Endothelial cell of umbilical vein (primary cell): Measurements from ENCODE around the gene KMT2C. TPM values are rescaled to one million over a fixed set of nuclear protein-coding genes. Genes with fewer than 3 reads are reported as not detected.

Experiments used
- BruUV-seq: library from RNA; stranded (reverse); fragments of 400-500 nt; replicated peaks from 2 replicates; lab custom pipeline; 2021; lab: Mats Ljungman, UMichigan
- CTCF ChIA-PET: fragments of 300-600, 350-600 bp; sonication (Branson Sonifier 250); formaldehyde crosslinking; loops from one replicate; lab custom pipeline; 2021; ENCODE audit warnings: antibody characterized with exemption, inconsistent platforms; lab: Charles Lee
- POLR2A ChIA-PET: fragments of 300-600, 350-600 bp; sonication (Branson Sonifier 250); formaldehyde crosslinking; loops from one replicate; lab custom pipeline; 2021; ENCODE audit warnings: antibody characterized with exemption, inconsistent platforms; lab: Charles Lee
- DNase-seq: peaks from one replicate; pipeline ENCODE4 v3.0.0-alpha.2; 2011; ENCODE audit warnings: low read depth, low spot score
- FAIRE-seq: peaks from 2 replicates; lab custom pipeline; 2011; peaks lifted over from hg19 to GRCh38; lab: Jason Lieb, UNC
- H2AFZ ChIP-seq: 2 replicates; pipeline ENCODE4 v1.6.0; 2012; ENCODE audit warnings: low read depth, low read length, control low read depth, inconsistent platforms
- H3K27ac ChIP-seq: 2 replicates; pipeline ENCODE4 v1.5.1; 2011; ENCODE audit warnings: low read depth, mild to moderate bottlenecking, control low read depth, low read length, moderate library complexity; ENCODE audit not compliant: insufficient read depth
- H3K27me3 ChIP-seq, 2 experiments: 2 replicates each; pipeline versions ENCODE4 v1.6.0 to v1.6.1; 2011; ENCODE audit warnings: low read length in 2 of 2, mixed read lengths in 1 of 2; ENCODE audit not compliant: control insufficient read depth in 2 of 2, insufficient read depth in 2 of 2
- H3K36me3 ChIP-seq, 2 experiments: 2 replicates in 1 of 2; 3 replicates in 1 of 2; pipeline ENCODE4 v1.5.1; 2011; ENCODE audit warnings: low read length in 2 of 2, mild to moderate bottlenecking in 1 of 2, moderate library complexity in 1 of 2; ENCODE audit not compliant: control insufficient read depth in 2 of 2, insufficient read depth in 2 of 2; ENCODE audit errors: extremely low read depth in 1 of 2
- H3K4me1 ChIP-seq: 3 replicates; pipeline ENCODE4 v1.5.1; 2011; ENCODE audit warnings: mild to moderate bottlenecking, low read length; ENCODE audit not compliant: control insufficient read depth, insufficient read depth; ENCODE audit errors: extremely low read depth
- H3K4me2 ChIP-seq: 2 replicates; pipeline ENCODE4 v1.6.1; 2011; ENCODE audit warnings: low read length, control low read depth, mixed read lengths; ENCODE audit not compliant: insufficient read depth
- H3K4me3 ChIP-seq, 3 experiments: fragments of 200-600 bp in 1 of 3; sonication (generic), shearing (Covaris generic) in 1 of 3; replicated peaks in 1 of 3; 2 replicates each; pipeline ENCODE4 v1.5.1; 2011 to 2016; ENCODE audit warnings: control low read depth in 3 of 3, low read length in 3 of 3, mild to moderate bottlenecking in 2 of 3, inconsistent platforms in 1 of 3, low read depth in 1 of 3, moderate library complexity in 1 of 3; ENCODE audit not compliant: insufficient read depth in 1 of 3
- H3K79me2 ChIP-seq: 2 replicates; pipeline ENCODE4 v1.6.0; 2012; ENCODE audit warnings: low read length, inconsistent platforms; ENCODE audit not compliant: control insufficient read depth, insufficient read depth
- H3K9ac ChIP-seq: replicated peaks from 2 replicates; pipeline ENCODE3; 2011; ENCODE audit warnings: low read length, control low read depth; ENCODE audit not compliant: insufficient read depth; ENCODE audit errors: extremely low read depth
- H3K9me1 ChIP-seq: replicated peaks from 3 replicates; pipeline ENCODE4 v1.6.0; 2011; ENCODE audit warnings: mild to moderate bottlenecking, low read length; ENCODE audit not compliant: control insufficient read depth, insufficient read depth; ENCODE audit errors: extremely low read depth
- H3K9me3 ChIP-seq: replicated peaks from 2 replicates; pipeline ENCODE4 v1.5.1; 2012; ENCODE audit warnings: low read length, inconsistent platforms; ENCODE audit not compliant: control insufficient read depth, insufficient read depth
- H4K20me1 ChIP-seq: replicated peaks from 2 replicates; pipeline ENCODE3; 2011; ENCODE audit warnings: mild to moderate bottlenecking, low read length; ENCODE audit not compliant: control insufficient read depth, insufficient read depth; ENCODE audit errors: extremely low read depth
- EZH2 ChIP-seq: IDR thresholded peaks from 2 replicates; pipeline ENCODE4 v1.6.1; 2012; ENCODE audit warnings: borderline replicate concordance, low read depth, mild to moderate bottlenecking, moderate library complexity, low read length, inconsistent platforms; ENCODE audit not compliant: severe bottlenecking
- FOS ChIP-seq: IDR thresholded peaks from 2 replicates; pipeline ENCODE4 v1.6.1; 2011; ENCODE audit warnings: mild to moderate bottlenecking, low read length, moderate library complexity, borderline replicate concordance; ENCODE audit not compliant: insufficient read depth
- GATA2 ChIP-seq: IDR thresholded peaks from 2 replicates; pipeline ENCODE4 v1.7.0; 2011; ENCODE audit warnings: low read depth, mild to moderate bottlenecking, moderate library complexity, mixed read lengths, low read length; ENCODE audit not compliant: insufficient read length, insufficient read depth
- MYC ChIP-seq: IDR thresholded peaks from one replicate; pipeline ENCODE4 v1.6.1; 2011; ENCODE audit warnings: mild to moderate bottlenecking, low read depth, low read length
- POLR2AphosphoS5 ChIP-seq: IDR thresholded peaks from 2 replicates; pipeline ENCODE4 v1.6.1; 2012; ENCODE audit warnings: low read depth, mild to moderate bottlenecking, control low read depth, low read length, moderate library complexity; ENCODE audit not compliant: insufficient read depth
- dilution Hi-C: fragments of 300-500 bp; cut with MboI; formaldehyde crosslinking; loops from one replicate; pipeline ENCODE4 v1.15.0; 2019; ENCODE audit warnings: low sequenced_read_pairs; ENCODE audit not compliant: extremely low pct_ligation_motif_present
- intact Hi-C: fragments of 100-400 bp; cut with micrococcal nuclease; formaldehyde crosslinking; loops from one replicate; pipeline ENCODE4 v1.10.0; 2022
- polyA plus RNA-seq, 4 experiments: library from polyadenylated mRNA; depleted of rRNA in 3 of 4; stranded (reverse) in 3 of 4; unstranded in 1 of 4; fragments of >200 nt; gene quantifications; 2 replicates each; pipeline versions ENCODE4 v1.2.1 to v1.2.3, GENCODE V29; 2011 to 2012; ENCODE audit warnings: missing spikeins in 1 of 4
- total RNA-seq: library from RNA; stranded (reverse); gene quantifications from 2 replicates; pipeline ENCODE4 v1.2.3, GENCODE V29; 2021
- TF ChIP-seq, protein P1 (sequence below): IDR thresholded peaks from 2 replicates; pipeline ENCODE4 v1.6.1; 2011; ENCODE audit not compliant: insufficient read depth, insufficient read length
- TF ChIP-seq, protein P2 (sequence below), 2 donors: IDR thresholded peaks; 1 replicate in 1 of 2; 2 replicates in 1 of 2; pipeline ENCODE4 v1.5.1; 2011; ENCODE audit warnings: low read length in 2 of 2, mild to moderate bottlenecking in 2 of 2, moderate library complexity in 2 of 2, control low read depth in 1 of 2, inconsistent platforms in 1 of 2, low read depth in 1 of 2; ENCODE audit not compliant: insufficient read depth in 1 of 2; ENCODE audit errors: extremely low read depth in 1 of 2

The KMT2C gene
- total and polyA plus RNA-seq, 2 donors (not counting 3 experiments of a cell fraction or from before 2014, with no cell fraction given): 8.0 to 53.7 TPM

DNA sequence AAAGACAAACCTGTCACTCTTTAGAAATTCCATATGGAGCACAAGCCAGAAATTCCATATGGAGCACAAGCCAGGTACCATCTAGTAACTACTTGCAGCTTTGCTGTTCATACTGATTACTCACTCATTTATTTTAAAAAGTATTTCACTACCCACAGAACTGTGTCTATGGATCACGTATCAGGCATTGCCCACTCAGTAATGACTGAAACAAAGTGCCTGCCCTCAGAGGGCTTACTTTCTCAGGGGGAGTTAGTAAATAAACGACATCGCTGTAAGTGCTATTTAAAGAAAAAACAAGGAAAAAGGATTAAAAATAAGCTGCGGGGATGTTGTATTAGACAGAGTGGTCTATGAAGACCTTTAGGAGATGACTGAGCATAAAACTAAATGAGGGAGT lies 239.4 kb downstream of the KMT2C start:
- H3K9ac ChIP-seq: no peak overlapping the region
- ChIA-PET POLR2A (no interaction called here), CTCF (no interaction called here)
- no peaks in the 10 kb centered on the region for H3K9me1 ChIP-seq
- no peak for FAIRE-seq
- TF ChIP-seq POLR2AphosphoS5 (no peak), EZH2 (no peak), MYC (no peak), GATA2 (no peak), FOS (no peak)
- TF ChIP-seq, protein P1, sequence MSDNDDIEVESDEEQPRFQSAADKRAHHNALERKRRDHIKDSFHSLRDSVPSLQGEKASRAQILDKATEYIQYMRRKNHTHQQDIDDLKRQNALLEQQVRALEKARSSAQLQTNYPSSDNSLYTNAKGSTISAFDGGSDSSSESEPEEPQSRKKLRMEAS: no peak
- TF ChIP-seq, protein P2, sequence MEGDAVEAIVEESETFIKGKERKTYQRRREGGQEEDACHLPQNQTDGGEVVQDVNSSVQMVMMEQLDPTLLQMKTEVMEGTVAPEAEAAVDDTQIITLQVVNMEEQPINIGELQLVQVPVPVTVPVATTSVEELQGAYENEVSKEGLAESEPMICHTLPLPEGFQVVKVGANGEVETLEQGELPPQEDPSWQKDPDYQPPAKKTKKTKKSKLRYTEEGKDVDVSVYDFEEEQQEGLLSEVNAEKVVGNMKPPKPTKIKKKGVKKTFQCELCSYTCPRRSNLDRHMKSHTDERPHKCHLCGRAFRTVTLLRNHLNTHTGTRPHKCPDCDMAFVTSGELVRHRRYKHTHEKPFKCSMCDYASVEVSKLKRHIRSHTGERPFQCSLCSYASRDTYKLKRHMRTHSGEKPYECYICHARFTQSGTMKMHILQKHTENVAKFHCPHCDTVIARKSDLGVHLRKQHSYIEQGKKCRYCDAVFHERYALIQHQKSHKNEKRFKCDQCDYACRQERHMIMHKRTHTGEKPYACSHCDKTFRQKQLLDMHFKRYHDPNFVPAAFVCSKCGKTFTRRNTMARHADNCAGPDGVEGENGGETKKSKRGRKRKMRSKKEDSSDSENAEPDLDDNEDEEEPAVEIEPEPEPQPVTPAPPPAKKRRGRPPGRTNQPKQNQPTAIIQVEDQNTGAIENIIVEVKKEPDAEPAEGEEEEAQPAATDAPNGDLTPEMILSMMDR (IDR thresholded peaks at IDR 0.05; ENCODE audit: extremely low read depth in 1 of 2, insufficient read depth in 1 of 2, low read depth in 1 of 2, low read length in 2 of 2): no peak
- H3K36me3 ChIP-seq: peaks cover 10 to 16% of the 10 kb centered on the region in 2 experiments
- BruUV-seq: no TSS peak
- dilution Hi-C loops (no loop called here), intact Hi-C loops (no loop called here)
- peaks cover 8% of the 10 kb centered on the region for H3K4me1 ChIP-seq
- no peaks in the 10 kb centered on the region for H3K79me2 ChIP-seq
- H4K20me1 ChIP-seq: no peaks in the 10 kb centered on the region
- DNase-seq: no peak
- H3K4me3 ChIP-seq: no peak overlapping the region
- no peak overlapping the region for H3K4me2 ChIP-seq
- H3K9me3 ChIP-seq: no peaks in the 10 kb centered on the region
- no peaks in the 10 kb centered on the region for H3K27me3 ChIP-seq
- H2AFZ ChIP-seq: no peak overlapping the region
- H3K27ac ChIP-seq: no peak overlapping the region
